ENCODE data around the gene FBXW11. TPM values are rescaled to one million over a fixed set of nuclear protein-coding genes. Genes with fewer than 3 reads are reported as not detected.

The FBXW11 gene
- total RNA-seq, 1 donor from 2014 or later: 62.1 TPM

GRCh38 chr5:171857489-171857876 lies 149.0 kb downstream of the FBXW11 start:
- H3K9me3 Mint-ChIP-seq: no peaks in the 10 kb centered on the region
- TF ChIP-seq CTCF (IDR thresholded peaks at IDR 0.05; ENCODE audit: unreplicated experiment): no peak
- H3K4me3 Mint-ChIP-seq: no peak overlapping the region
- peaks cover 13% of the 10 kb centered on the region for H3K36me3 Mint-ChIP-seq
- H3K27ac Mint-ChIP-seq: peak overlapping the region; percentile 86
- peaks cover 14% of the 10 kb centered on the region for H3K4me1 Mint-ChIP-seq
- H3K27me3 Mint-ChIP-seq (ENCODE audit: low read depth): no peaks in the 10 kb centered on the region
- DNase-seq (ENCODE audit: low spot score in 2 of 2, unreplicated experiment in 2 of 2): no peak

GRCh38 chr5:171855798-171856763 lies 150.4 kb downstream of the FBXW11 start:
- Mint-ChIP-seq H3K27me3 (ENCODE audit: low read depth) (no peaks in the 10 kb centered on the region), H3K27ac (no peak overlapping the region), H3K9me3 (no peaks in the 10 kb centered on the region), H3K36me3 (peaks cover 13% of the 10 kb centered on the region), H3K4me3 (no peak overlapping the region), H3K4me1 (peaks cover 17% of the 10 kb centered on the region)
- TF ChIP-seq CTCF (IDR thresholded peaks at IDR 0.05; ENCODE audit: unreplicated experiment): no peak
- no peak for DNase-seq (ENCODE audit: low spot score in 2 of 2, unreplicated experiment in 2 of 2)

- Mint-ChIP-seq H3K27ac (no peak overlapping the region), H3K27me3 (ENCODE audit: low read depth) (no peaks in the 10 kb centered on the region), H3K36me3 (peaks cover 13% of the 10 kb centered on the region), H3K4me1 (peaks cover 24% of the 10 kb centered on the region), H3K9me3 (no peaks in the 10 kb centered on the region), H3K4me3 (no peak overlapping the region)
- no peak for DNase-seq (ENCODE audit: low spot score in 2 of 2, unreplicated experiment in 2 of 2)
- no peak for TF ChIP-seq CTCF (IDR thresholded peaks at IDR 0.05; ENCODE audit: unreplicated experiment)
These were observed 151.2 kb downstream of the FBXW11 start for GRCh38 chr5:171855265-171855664.

- H3K36me3 Mint-ChIP-seq: peaks cover 10% of the 10 kb centered on the region
- H3K4me1 Mint-ChIP-seq: peaks cover 13% of the 10 kb centered on the region
- no peak for DNase-seq (ENCODE audit: low spot score in 2 of 2, unreplicated experiment in 2 of 2)
- no peaks in the 10 kb centered on the region for H3K9me3 Mint-ChIP-seq
- H3K27ac Mint-ChIP-seq: no peak overlapping the region
- TF ChIP-seq CTCF (IDR thresholded peaks at IDR 0.05; ENCODE audit: unreplicated experiment): no peak
- no peaks in the 10 kb centered on the region for H3K27me3 Mint-ChIP-seq (ENCODE audit: low read depth)
- no peak overlapping the region for H3K4me3 Mint-ChIP-seq
These were observed 154.2 kb downstream of the FBXW11 start for GRCh38 chr5:171852255-171852681.

- Mint-ChIP-seq H3K27ac (no peak overlapping the region), H3K27me3 (ENCODE audit: low read depth) (no peaks in the 10 kb centered on the region), H3K9me3 (no peaks in the 10 kb centered on the region), H3K36me3 (peaks cover 8% of the 10 kb centered on the region), H3K4me3 (no peak overlapping the region), H3K4me1 (peaks cover 10% of the 10 kb centered on the region)
- no peak for TF ChIP-seq CTCF (IDR thresholded peaks at IDR 0.05; ENCODE audit: unreplicated experiment)
- no peak for DNase-seq (ENCODE audit: low spot score in 2 of 2, unreplicated experiment in 2 of 2)
These were observed 155.2 kb downstream of the FBXW11 start for GRCh38 chr5:171851251-171851650.
